GM12892 (cell line): Measurements from ENCODE around the gene NRF1.

ENCODE experiments used
- DNase-seq: peaks from one replicate; pipeline ENCODE4 v3.0.0; 2011; ENCODE audit not compliant: insufficient read length
- FAIRE-seq: peaks from 2 replicates; lab custom pipeline; 2011; peaks lifted over from hg19 to GRCh38; lab: Jason Lieb, UNC
- POLR2A ChIP-seq: IDR thresholded peaks from 2 replicates; pipeline ENCODE4 v1.6.1; 2011; ENCODE audit warnings: low read depth, low read length, control low read depth
- POLR2AphosphoS5 ChIP-seq: IDR thresholded peaks from 2 replicates; pipeline ENCODE4 v1.6.1; 2011; ENCODE audit warnings: low read depth, low read length, control low read depth
- TAF1 ChIP-seq: IDR thresholded peaks from 2 replicates; pipeline ENCODE4 v1.6.1; 2011; ENCODE audit warnings: low read depth, mild to moderate bottlenecking, control low read depth, low read length, borderline replicate concordance

NRF1 gene

DNA sequence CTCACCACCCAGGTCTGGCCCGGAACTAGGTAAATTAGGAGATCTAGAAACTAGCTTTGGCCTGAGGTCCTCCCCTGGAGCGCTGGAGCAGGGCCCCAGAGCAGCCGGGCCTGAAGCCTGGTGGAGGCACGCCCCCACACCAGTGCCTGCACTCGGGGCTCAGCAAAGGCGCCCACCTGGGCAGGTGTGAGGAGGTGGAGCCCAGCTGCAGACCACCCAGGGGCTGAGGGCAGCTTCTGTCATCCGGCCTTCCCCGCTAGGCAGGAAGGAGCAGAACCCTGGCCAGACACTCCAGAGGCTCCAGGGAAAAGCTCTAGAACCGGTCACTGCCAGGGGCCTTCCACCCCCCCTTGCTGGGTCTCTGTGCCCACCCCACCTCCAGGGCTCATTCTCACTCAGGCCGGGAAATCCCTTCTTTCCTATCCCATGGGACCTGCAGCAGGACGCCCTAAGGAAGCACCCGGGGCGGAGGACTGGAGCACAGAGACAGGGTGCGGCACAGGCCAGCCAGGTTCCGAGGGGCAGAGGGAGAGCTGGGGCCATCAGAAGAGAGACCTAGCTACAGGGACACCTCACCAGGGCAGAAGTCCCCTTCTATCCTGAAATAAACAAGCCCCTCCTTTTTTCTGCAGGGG, 161.2 kb downstream of the NRF1 start:
- FAIRE-seq: no peak
- no peak for DNase-seq
- TF ChIP-seq POLR2AphosphoS5: no peak
- TF ChIP-seq TAF1: no peak
- TF ChIP-seq POLR2A: no peak

DNA sequence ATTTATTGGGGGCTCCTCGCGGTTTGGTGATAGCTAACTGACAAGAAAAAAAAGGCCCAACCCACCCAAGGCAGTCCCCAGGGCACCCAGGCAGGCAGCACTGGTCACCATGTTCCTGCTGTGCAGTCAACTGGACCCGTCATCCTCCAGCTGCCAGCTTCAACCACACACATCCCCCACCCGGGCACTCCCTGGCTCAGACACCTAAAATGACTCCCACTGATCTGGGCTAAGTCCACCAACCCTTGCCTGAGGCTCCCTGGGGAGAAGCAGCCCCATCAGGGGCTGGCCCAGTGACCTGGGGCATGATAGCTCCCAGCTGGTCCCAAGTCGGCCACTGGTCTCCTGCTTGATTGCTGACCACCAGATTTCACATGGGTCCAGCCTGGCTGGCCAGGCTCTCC, 161.8 kb downstream of the NRF1 start:
- FAIRE-seq: no peak
- DNase-seq: no peak
- TF ChIP-seq POLR2AphosphoS5: no peak

DNA sequence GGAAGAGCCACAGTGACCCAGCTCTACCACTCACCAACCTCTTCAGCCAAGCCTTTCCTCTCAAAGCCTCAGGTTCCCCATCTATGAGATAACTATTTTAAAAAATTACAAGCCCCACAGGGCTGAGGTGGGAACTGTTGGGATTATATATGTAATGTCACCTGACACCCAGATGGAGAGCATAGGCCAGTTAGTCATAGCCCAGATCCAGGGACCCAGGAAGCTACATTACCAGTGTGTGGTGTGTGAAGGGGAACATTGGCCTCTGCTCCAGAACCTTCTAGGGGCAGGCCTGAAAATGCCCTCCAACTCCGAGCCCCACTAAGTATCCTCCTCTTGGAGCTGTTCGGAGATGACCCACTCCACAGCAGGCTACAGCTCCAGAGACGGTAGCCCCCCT, 162.4 kb downstream of the NRF1 start:
- TF ChIP-seq POLR2AphosphoS5 (no peak), POLR2A (no peak), TAF1 (no peak)
- FAIRE-seq (no peak), DNase-seq (no peak)

DNA sequence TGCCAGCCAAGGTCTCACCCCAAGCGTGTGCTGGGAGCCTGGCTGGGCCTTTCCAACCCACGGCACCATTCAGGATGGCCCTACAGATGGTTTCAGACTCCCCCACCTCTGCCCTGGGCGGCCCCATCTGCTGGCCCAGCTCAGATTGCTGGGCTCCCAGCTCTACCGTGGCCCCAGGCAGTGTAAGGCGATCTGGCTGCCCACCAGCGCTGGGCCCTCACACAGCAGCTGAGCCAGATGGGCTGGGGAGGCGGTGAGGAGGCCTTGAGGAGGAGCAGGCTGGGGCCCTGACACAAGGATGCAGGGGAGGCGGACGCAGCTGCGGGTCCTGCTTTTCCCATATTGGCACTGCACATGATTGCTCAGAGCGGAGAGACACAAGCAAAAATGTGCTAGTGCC, 162.8 kb downstream of the NRF1 start:
- no peak for FAIRE-seq
- TF ChIP-seq POLR2A: no peak
- TF ChIP-seq POLR2AphosphoS5: no peak
- TF ChIP-seq TAF1: no peak
- no peak for DNase-seq

DNA sequence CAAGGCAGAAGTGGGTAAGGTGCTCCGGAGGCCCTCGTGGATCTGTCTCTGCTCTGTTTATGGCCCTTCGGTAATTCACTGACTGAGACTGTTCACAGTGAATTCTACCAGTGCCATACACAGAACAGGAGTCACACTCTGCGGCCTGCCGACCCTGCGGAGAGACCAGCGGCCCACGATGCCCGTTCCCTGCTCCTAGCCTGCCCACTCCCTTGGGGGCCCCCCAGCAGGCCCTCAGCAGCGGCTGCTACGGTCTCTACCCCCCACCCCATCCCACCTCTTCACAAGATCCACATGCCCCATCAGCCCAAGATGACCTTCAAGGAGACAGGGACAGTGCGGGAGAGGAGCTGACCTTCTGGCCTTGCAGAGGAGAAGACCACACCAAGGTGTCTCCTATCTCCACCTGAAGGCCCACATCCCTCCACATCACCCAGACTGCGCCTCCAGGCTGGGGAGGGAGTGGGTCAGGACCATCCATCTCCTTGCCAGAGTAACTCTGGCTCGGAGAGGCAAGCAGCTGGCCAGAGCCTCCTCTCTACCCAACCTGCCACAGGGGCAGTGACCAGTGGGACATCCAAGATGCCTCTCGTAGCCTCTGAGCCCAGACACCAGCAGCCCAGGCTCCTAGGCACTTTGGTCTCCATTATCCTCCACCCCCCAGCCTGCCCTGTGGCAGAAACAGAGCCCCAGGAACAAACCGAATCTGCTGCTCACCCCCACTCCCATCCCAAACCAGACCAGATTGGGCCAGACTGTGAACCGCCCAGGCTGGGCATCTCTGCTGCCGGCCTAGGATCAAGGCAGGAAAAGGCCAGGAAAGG, 163.6 kb downstream of the NRF1 start:
- no peak for TF ChIP-seq POLR2A
- no peak for TF ChIP-seq POLR2AphosphoS5
- TF ChIP-seq TAF1: no peak
- FAIRE-seq: no peak
- no peak for DNase-seq

DNA sequence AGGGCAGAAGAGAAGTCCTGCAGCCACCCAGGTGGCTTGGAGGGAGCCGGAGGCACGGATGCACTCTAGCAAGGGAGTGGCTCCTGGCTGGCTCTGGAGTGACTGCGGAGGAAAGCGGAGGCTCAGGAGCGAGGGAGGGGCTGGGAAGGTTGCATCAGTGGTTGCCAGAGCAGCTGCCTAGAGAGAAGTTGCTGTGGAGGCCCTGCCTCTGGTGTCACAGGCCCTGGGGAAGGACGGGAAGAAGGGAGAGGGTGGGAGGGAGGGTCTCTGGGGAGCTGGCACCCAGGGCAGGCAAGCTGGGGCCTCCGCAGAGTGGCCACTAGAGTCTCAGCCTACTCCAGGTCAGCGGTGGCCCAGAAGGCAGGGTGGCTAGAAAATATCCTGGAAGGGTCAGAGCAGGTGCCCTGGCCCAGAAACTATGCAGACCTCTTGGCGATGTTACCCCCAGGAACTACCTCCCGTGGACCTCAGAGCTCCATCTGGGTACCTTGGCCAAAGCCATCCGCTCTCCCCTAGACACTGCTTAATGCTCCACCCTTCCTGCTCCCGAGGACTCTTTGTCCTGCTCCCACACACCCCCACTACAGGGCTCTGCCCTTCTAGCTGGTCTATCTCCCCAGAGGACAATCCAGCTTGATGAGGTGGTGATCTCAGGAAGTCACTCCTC, 164.3 kb downstream of the NRF1 start:
- DNase-seq: no peak
- FAIRE-seq: no peak
- TF ChIP-seq POLR2AphosphoS5: no peak
- no peak for TF ChIP-seq POLR2A
- no peak for TF ChIP-seq TAF1

DNA sequence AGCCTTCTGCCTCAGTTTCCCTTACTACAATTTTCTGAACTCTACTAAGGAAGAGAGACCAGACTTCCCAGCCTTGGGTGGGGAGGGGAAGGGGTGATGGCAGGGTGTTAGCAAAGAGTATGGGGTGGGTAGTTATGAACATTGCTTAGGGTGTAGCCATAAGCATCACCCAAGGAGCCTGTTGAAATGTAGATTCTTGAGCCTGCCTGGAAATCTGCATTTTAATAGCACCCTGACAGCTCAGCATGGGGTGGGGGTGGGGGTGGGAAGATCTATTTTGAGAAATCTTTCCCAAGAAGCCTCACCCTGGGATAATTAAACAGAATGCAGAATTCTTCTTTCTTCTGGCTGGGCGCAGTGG, 164.8 kb downstream of the NRF1 start:
- TF ChIP-seq POLR2AphosphoS5 (no peak), TAF1 (no peak), POLR2A (no peak)
- DNase-seq: no peak
- no peak for FAIRE-seq

DNA sequence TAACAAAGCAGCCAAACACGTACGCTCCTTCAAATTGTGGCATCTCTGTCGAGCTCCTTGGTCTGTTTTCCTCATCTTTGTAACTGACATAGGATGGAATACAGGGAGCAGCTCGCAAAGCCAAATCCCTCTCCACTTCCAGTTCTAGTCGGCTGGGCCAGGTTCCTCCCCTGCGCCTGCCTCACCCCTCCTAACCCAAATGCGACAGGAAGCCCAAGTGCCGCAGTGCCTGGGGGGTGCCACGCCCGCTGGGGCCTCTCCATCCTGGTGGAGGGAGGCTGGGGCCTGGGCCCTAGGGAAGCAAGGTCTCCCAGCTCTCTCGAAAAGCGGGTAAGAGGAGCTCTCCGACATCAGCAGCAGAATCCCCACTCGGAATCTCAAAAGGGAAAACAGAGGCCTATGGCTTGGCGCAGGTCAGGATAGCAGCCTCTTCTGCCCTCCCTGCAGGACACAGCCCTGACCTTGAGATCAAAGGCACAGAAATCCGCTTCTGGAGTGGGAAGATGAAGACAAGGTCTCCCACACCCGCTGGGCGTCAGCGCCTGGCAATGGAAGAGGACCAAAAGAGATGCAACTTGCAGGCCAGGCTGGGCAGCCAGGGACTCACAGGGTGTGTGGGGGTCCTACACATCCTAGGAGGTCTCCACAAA, 165.8 kb downstream of the NRF1 start:
- FAIRE-seq (no peak), DNase-seq (no peak)
- TF ChIP-seq POLR2AphosphoS5 (no peak), POLR2A (no peak), TAF1 (no peak)

DNA sequence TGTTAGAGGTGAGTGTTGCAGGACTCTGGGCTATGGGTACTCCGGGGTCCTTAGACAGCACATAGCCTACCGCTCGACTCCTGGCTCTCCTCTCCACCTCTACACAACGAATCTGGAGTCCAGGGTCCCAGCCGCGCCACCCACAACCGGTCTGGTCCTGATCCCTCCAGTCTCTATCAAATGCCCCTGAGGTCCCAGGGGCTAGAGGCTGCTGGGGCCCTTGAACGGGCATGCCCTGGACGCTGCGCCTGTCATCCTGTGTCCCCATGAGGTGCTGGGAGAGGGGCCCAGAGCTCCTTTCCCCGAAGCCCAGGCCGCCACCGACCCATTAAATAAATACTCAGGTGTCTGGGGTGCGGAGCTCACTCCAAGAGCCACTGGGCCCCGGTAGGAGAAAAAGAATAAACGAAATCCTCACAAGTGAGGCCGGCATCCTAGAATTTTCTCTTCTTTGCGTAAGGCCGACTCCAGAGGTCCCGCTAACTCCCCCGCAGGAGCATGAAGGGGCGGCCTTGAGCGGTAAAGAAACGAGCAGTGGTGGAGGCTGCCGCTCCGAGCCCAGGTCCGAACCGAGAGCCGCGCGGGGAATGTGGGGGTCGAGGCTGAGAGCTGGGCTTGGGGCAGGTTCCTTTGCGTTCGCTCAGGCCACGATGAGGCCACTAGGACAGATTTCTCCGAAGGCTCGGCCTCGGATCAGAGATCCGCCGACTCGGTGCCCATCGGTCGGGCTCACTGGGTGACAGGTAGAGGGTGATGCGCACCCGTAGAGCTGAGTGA, 166.7 kb downstream of the NRF1 start:
- FAIRE-seq: no peak
- no peak for TF ChIP-seq TAF1
- TF ChIP-seq POLR2AphosphoS5: no peak
- no peak for TF ChIP-seq POLR2A

DNA sequence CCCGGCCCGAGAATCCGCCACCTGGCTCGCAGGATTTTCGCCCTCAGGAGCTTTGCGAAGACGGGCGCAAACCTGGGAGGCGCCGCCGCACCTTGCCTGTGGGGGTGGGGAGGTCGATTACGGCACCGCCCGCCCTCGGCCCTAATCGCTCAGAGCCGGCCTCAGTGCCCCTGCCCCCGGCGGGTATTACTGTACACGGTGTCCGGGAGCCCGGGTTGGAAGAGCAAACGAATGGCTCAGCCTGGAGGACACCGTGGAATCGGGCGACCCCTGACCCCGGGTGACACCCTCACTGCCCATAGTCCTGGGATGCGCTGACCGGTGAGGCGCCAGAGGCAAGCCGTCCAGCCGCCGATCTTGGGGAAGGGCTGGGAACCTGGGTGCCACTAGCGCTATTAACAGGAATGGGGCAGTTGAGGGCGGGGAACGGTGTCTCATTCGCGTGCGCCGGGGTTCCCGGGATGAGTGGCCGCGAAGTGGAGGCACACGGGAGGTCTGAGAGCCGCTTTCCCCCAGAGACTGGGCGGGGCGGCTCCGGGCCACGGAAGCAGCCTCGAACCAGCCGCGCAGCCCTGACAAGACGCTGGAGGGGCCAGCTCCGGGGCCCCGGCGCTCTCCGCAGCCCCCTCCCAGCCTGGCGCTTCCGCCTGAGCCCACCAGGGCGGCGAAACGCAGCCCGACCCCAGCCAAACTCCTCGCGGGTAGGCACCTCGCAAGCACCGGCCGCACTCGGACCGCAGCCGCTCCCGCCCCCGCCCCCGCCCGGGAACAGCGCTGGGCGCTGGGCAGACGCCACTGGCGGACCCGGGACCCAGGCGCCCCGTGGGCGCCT, 167.5 kb downstream of the NRF1 start:
- DNase-seq (no peak), FAIRE-seq (no peak)
- TF ChIP-seq TAF1 (no peak), POLR2AphosphoS5 (no peak), POLR2A (no peak)

More for the DNA sequence above, 166.7 kb downstream of the NRF1 start:
- DNase-seq: no peak

DNA sequence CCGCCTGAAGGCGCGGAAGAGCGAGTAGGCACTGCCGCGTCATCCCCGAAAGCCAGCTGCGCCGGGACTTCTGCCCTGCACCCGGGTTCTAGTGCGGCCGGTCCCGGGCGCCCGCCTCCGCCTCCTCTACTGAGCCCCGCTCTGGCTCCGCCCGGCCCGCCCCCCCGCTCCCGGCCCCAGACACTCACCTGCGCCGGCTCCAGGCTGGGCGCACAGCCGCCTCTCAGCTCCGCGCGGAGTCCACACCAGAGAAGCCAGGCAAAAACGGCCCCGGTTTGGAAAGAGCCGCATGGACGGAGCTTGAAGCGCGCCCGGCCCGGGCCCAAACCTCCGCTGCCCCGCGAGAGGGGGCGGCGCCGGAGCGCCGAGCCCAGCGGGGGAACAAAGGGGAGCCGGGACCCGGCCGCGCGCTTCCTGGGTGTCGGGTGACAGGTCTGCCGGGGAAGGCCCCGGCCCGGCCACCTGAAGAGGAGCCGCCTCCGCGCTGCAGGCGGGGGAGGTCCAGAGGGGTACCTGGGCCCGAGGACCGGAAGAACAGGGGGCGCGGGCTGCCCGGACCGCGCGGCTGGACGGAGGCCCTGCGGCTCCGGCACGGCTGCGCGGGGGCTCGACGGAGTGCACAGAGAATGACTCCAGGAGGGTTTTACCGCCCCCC, 168.2 kb downstream of the NRF1 start:
- peak; percentile 68 for DNase-seq
- TF ChIP-seq POLR2A: no peak
- no peak for TF ChIP-seq POLR2AphosphoS5
- TF ChIP-seq TAF1: no peak
- no peak for FAIRE-seq
